Endometrial microvascular endothelial cells (primary cell): ENCODE data around the gene HMGCR. TPM values are rescaled to one million over a fixed set of nuclear protein-coding genes. Genes with fewer than 3 reads are reported as not detected.
"Not testable (repeated sequence)": the region's sequence is repeated elsewhere in the genome, so short reads cannot be mapped to it uniquely, and the experiment has no call there.

Experiments used
- in situ Hi-C: cut with HindIII; loops from 2 replicates; pipeline ENCODE4 v1.10.0; 2017; ENCODE audit warnings: low sequenced_read_pairs, low pct_unique_long_range_greater_than_20kb; ENCODE audit errors: inconsistent ontology term
- total RNA-seq: library from RNA; depleted of rRNA; stranded (reverse); fragments of >200 nt; gene quantifications from one replicate; pipeline ENCODE4 v1.2.3, GENCODE V29; 2015; ENCODE audit errors: inconsistent ontology term

Gene HMGCR
- total RNA-seq: 32.1 TPM

DNA sequence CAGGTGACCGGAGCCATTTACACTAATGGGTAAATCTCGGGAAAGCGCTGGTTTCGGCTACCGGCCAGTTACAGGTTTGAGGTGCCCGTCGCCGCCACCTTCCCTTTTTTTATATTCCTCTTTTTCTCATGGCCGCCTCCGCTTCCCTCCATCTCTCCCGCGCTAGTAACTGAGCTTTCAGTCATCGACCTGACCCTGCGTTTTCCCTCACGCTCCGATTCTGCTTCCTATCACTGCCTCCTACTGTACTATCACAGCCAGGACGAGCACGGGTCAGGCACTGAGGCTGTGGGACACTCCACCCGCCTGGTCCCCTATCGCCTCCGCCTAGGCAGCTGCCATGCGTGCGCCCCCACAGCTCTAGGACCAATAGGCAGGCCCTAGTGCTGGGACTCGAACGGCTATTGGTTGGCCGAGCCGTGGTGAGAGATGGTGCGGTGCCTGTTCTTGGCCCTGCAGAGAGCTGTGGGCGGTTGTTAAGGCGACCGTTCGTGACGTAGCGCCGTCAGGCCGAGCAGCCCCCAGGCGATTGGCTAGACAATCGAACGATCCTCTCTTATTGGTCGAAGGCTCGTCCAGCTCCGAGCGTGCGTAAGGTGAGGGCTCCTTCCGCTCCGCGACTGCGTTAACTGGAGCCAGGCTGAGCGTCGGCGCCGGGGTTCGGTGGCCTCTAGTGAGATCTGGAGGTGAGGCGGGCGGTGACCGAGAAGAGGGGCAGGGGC lies at the start of gene HMGCR:
Gene HMGCR, plus strand, starts transcription at position 606 of the 722 bp plus-strand sequence. CDS start 5,386 bp downstream, outside the sequence.
- in situ Hi-C loops: no loop called here

GRCh38 chr5:75291844-75292243 lies 45.2 kb upstream of the HMGCR start:
- in situ Hi-C loops: not testable (repeated sequence)

- in situ Hi-C loops: no loop called here
These were observed 36.9 kb upstream of the HMGCR start for GRCh38 chr5:75300084-75300483.

GRCh38 chr5:75303419-75303818 lies 33.6 kb upstream of the HMGCR start:
- in situ Hi-C loops: no loop called here

- in situ Hi-C loops: not testable (repeated sequence)
These were observed 32.5 kb upstream of the HMGCR start for GRCh38 chr5:75304486-75304885.

DNA sequence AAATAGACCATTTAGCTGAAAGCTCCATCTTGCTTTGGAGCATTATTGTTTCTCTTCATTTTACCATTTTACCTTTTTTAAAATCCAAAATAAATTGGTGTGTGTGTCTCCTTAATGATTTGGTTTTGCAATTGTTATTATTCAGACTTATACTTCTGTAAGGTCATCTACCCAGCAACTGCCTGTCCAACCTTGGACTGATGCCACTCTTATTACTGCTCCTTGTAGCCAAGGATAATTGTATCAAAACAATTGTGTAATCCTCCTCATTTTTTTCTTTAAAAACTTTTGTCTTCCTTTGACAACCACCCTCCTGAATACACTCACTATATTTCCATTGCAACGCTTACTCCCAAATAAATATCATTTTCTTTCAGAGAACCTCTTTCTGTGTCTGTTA lies 30.3 kb upstream of the HMGCR start:
- in situ Hi-C loops: no loop called here

DNA sequence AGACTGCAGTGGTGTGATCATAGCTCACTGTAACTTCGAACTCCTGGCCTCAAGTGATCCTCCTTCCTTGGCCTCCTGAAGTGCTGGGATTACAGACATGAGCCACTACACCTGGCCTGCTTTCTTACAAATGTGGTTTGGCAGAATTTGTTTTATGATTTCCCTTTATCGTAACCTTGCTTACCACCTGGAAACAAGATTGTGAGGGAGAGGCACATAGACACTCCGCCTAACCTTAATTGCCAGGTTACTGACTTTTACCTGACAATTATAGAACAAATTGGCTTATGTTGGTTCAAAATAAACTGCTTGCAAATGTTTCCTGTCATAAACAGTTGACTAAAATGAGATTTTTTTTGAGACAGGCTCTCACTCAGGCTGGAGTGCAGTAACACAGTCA lies 26.8 kb upstream of the HMGCR start:
- in situ Hi-C loops: no loop called here

DNA sequence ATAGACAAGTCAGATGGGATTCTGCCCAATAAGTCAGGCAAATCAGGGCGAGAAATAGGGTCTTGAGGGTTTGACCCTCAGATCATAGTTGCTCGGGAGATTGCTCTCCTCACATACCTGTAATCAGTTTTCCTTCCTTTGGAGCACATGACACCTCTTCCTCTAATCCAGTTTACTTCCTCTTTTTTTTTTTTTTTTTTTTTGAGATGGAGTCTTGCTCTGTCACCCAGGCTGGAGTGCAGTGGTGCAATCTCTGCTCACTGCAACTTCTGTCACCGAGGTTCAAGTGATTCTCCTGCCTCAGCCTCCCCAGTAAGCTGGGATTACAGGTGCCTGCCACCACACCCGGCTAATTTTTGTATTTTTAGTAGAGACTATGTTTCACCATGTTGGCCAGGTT lies 17.9 kb upstream of the HMGCR start:
- in situ Hi-C loops: not testable (repeated sequence)

- in situ Hi-C loops: no loop called here
These were observed 17.4 kb upstream of the HMGCR start for GRCh38 chr5:75319638-75320037.

- in situ Hi-C loops: no loop called here
These were observed 16.6 kb upstream of the HMGCR start for GRCh38 chr5:75320371-75320770.

GRCh38 chr5:75322066-75322465 lies 15.0 kb upstream of the HMGCR start:
- in situ Hi-C loops: no loop called here

- in situ Hi-C loops: no loop called here
These were observed 12.2 kb upstream of the HMGCR start for GRCh38 chr5:75324791-75325190.

DNA sequence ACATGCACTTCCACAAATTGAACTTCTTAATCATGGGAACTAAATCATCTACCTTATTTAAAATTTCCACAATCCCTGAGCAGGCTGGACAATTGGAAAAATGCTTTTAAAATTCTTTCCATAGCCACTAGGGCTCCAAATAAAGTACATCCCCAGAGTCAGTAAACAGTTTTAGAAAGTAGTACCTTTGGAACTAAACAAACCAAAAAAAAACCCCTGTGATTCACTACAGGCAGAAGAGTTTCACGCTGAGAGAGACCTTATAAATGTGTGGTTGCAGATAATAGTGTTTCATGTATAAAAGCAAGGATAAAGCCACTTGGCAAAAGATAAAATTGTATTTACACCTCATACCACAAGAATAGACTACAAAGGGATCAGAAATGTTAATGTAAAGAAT lies 11.8 kb upstream of the HMGCR start:
- in situ Hi-C loops: no loop called here

GRCh38 chr5:75330404-75330803 lies 6.6 kb upstream of the HMGCR start:
- in situ Hi-C loops: no loop called here

GRCh38 chr5:75331095-75332090 lies 5.6 kb upstream of the HMGCR start:
- in situ Hi-C loops: no loop called here

GRCh38 chr5:75333759-75334158 lies 3.3 kb upstream of the HMGCR start:
- in situ Hi-C loops: not testable (repeated sequence)

GRCh38 chr5:75334413-75334812 lies 2.6 kb upstream of the HMGCR start:
- in situ Hi-C loops: not testable (repeated sequence)

GRCh38 chr5:75335486-75335885 lies 1.5 kb upstream of the HMGCR start:
- in situ Hi-C loops: no loop called here

DNA sequence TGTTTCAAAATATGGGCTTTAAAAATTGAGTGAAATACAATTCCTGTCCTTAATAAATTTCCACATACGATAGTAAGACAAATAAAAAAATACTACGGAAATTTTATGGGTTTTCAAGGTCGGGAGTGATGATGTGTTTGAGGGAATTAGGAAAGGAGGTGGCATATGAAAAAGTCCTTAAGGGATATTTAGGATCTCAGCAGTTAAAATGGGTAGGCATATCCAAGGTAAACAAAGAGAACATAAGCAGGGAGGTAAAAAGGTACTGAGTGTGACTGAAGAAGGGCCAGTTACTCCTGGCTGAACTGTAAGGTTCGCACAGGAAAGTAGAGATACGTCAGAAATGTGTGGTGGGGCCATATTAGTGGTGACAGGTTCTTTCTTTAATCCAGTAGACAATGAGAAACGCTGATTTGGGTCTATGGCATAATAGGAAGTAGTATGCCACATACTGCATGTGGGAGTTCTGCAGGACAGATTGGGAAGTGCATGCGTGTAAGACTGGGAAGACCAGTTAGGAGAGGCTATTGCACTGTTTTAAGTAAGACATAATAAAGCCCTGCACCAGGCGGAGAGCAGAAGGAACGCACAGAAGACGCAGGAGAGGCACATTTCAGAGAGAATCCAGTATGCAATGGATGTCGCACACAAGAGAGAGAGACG lies 937 bp upstream of the HMGCR start:
- in situ Hi-C loops: no loop called here
